Peyer's patch (tissue), 4 donors: Measurements from ENCODE around the gene NR5A1. TPM values are rescaled to one million over a fixed set of nuclear protein-coding genes. Genes with fewer than 3 reads are reported as not detected.

ENCODE experiments used
- DNase-seq, 3 donors: peaks; one replicate each; pipeline ENCODE4 v3.0.0-alpha.2; 2017 to 2019
- H3K27ac ChIP-seq, 4 donors: fragments of 200-600 bp; sonication (generic); one replicate each; pipeline ENCODE4 v1.5.1; 2016 to 2019
- H3K27me3 ChIP-seq, 2 donors: fragments of 200-600 bp; sonication (generic); one replicate each; pipeline ENCODE4 v1.5.1; 2019
- H3K36me3 ChIP-seq, 3 donors: fragments of 200-600 bp; sonication (generic); one replicate each; pipeline ENCODE4 v1.5.1; 2016 to 2019
- H3K4me1 ChIP-seq, 4 donors: fragments of 200-600 bp; sonication (generic); one replicate each; pipeline ENCODE4 v1.5.1; 2016 to 2019
- H3K4me3 ChIP-seq, 4 donors: fragments of 200-600 bp; sonication (generic); 1 replicate in 3 of 4; 2 replicates in 1 of 4; pipeline ENCODE4 v1.5.1; 2016 to 2019; ENCODE audit warnings: mild to moderate bottlenecking in 1 of 4
- H3K9me3 ChIP-seq, 4 donors: fragments of 200-600 bp; sonication (generic); one replicate each; pipeline ENCODE4 v1.5.1; 2016 to 2019; ENCODE audit warnings: mild to moderate bottlenecking in 1 of 4
- CTCF ChIP-seq, 6 experiments: fragments of 450-650 bp in 4 of 6; fragments of 200-600 bp in 2 of 6; sonication (generic) in 1 of 6; IDR thresholded peaks; one replicate each; pipeline ENCODE4 v1.5.1; 2017 to 2019; ENCODE audit warnings: antibody characterized with exemption in 6 of 6, mild to moderate bottlenecking in 3 of 6, moderate library complexity in 1 of 6
- POLR2A ChIP-seq, 2 donors: fragments of 450-650 bp; IDR thresholded peaks; one replicate each; pipeline ENCODE4 v1.5.1; 2017; ENCODE audit warnings: antibody characterized with exemption in 2 of 2, mild to moderate bottlenecking in 2 of 2, moderate library complexity in 2 of 2
- total RNA-seq, 4 donors: library from RNA; depleted of rRNA; stranded (reverse); fragments of >200 nt; gene quantifications; one replicate each; pipeline ENCODE4 v1.1.0, GENCODE V29; 2016

Gene NR5A1
- total RNA-seq, 4 donors from 2014 or later, result 0.18 TPM; not detected in 3

GRCh38 chr9:124485201-124485600 is 22.0 kb downstream of the NR5A1 start:
- no peak for DNase-seq
- Histone ChIP-seq H3K4me3 (no peak overlapping the region), H3K9me3 (no peaks in the 10 kb centered on the region), H3K27ac (no peak overlapping the region), H3K36me3 (no peaks in the 10 kb centered on the region), H3K4me1 (no peaks in the 10 kb centered on the region), H3K27me3 (peaks cover 0 to 3% of the 10 kb centered on the region in 2 donors)
- TF ChIP-seq CTCF (IDR thresholded peaks at IDR 0.05), result no peak
- no peak for TF ChIP-seq POLR2A (IDR thresholded peaks at IDR 0.05)

DNA sequence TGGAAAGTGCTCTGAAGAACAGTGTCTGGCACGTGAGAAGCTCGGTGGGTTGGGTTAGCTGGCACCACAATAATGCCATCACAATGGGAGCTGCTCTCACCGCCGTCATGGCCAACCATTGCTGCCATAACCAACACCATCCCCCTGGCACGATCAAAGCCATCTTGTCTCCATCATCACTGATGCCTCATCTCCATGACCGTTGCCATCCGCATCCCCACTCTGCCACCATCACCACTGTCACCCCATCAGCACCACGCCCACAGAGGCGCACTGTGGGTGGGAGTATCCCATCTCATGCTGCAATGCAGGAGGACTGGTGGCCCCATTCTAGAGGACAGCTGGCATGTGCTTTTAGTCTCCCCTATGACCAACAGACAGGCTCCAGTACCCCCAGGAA is 23.7 kb downstream of the NR5A1 start:
- peaks cover 0 to 9% of the 10 kb centered on the region in 2 donors for H3K27me3 ChIP-seq
- no peak overlapping the region for H3K4me3 ChIP-seq
- no peaks in the 10 kb centered on the region for H3K36me3 ChIP-seq
- TF ChIP-seq POLR2A (IDR thresholded peaks at IDR 0.05) (no peak), CTCF (IDR thresholded peaks at IDR 0.05) (no peak)
- H3K27ac ChIP-seq, result no peak overlapping the region
- H3K9me3 ChIP-seq, result no peaks in the 10 kb centered on the region
- no peak for DNase-seq
- no peaks in the 10 kb centered on the region for H3K4me1 ChIP-seq

DNA sequence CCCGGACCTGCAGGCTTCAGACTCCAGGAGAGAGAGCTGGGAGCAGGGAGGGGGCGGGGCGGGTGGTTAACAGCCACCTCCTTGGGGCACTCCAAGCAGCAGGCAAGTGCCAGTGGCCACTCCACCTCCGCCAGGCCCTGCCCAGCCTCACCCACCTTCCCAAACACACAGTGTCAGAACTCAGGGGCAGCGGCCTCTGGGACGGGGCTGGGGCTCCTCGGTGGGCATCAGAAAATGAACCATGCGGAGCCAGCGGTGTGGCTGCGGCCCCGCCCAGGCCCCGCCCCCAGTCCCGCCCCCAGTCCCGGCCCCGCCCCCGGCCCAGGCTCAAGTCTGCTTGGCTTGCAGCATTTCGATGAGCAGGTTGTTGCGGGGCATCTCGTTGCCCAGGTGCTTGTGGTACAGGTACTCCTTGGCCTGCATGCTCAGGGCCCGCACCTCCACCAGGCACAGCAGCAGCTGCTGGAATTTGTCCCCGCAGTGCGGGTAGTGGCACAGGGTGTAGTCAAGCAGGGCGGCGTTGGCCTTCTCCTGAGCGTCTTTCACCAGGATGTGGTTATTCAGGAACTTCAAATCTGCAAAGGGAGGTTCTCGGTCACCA is 24.7 kb downstream of the NR5A1 start:
- H3K4me1 ChIP-seq, result peaks cover 0 to 6% (median 0%) of the 10 kb centered on the region in 4 donors
- H3K4me3 ChIP-seq, result no peak overlapping the region
- peaks cover 0 to 18% of the 10 kb centered on the region in 2 donors for H3K27me3 ChIP-seq
- H3K36me3 ChIP-seq, result no peaks in the 10 kb centered on the region
- no peak overlapping the region for H3K27ac ChIP-seq
- no peak for TF ChIP-seq CTCF (IDR thresholded peaks at IDR 0.05)
- no peak for TF ChIP-seq POLR2A (IDR thresholded peaks at IDR 0.05)
- DNase-seq, result no peak
- H3K9me3 ChIP-seq, result no peaks in the 10 kb centered on the region

- H3K27me3 ChIP-seq, result peaks cover 0 to 26% of the 10 kb centered on the region in 2 donors
- no peaks in the 10 kb centered on the region for H3K9me3 ChIP-seq
- TF ChIP-seq POLR2A (IDR thresholded peaks at IDR 0.05) (no peak), CTCF (IDR thresholded peaks at IDR 0.05) (no peak)
- DNase-seq, result no peak
- H3K4me1 ChIP-seq, result peaks cover 0 to 11% (median 2%) of the 10 kb centered on the region in 4 donors
- no peaks in the 10 kb centered on the region for H3K36me3 ChIP-seq
- no peak overlapping the region for H3K4me3 ChIP-seq
- no peak overlapping the region for H3K27ac ChIP-seq
Measured at GRCh38 chr9:124481115-124481514, 26.1 kb downstream of the NR5A1 start.

DNA sequence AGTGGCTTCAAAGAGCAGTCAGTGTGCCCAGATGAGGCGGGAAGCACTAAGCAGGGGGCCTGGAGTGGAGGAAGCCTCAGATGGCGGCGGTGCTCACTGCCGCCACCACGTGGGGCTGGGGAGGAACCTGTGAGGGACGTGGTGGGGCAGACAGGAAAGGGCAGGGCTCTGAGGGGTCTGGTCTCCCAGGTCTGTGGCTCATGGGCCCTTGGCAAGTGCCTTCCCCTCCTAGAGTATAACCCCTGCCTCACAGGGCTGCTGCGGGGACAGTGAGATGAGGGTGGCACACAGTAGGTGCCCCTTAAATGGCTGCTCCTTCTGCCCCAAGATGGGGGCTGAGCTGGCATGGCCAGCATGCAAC is 26.6 kb downstream of the NR5A1 start:
- H3K27ac ChIP-seq, result no peak overlapping the region
- H3K4me1 ChIP-seq, result peaks cover 0 to 11% (median 2%) of the 10 kb centered on the region in 4 donors
- H3K9me3 ChIP-seq, result no peaks in the 10 kb centered on the region
- DNase-seq, result no peak
- H3K4me3 ChIP-seq, result no peak overlapping the region
- peaks cover 0 to 26% of the 10 kb centered on the region in 2 donors for H3K27me3 ChIP-seq
- TF ChIP-seq CTCF (IDR thresholded peaks at IDR 0.05) (peak in 4 of 6 experiments; percentile 15 to 29 (median 23)), POLR2A (IDR thresholded peaks at IDR 0.05) (no peak)
- no peaks in the 10 kb centered on the region for H3K36me3 ChIP-seq
